Natural killer cell (primary cell): Measurements from ENCODE around the gene CCDC38. TPM values are rescaled to one million over a fixed set of nuclear protein-coding genes. Genes with fewer than 3 reads are reported as not detected.
A peak's percentile ranks its signal among the peaks of the same experiment; 100 is the strongest.

ENCODE experiments used
- ATAC-seq, 3 donors: fragments of 150-1000 bp in 2 of 3; fragments of 200-7000 bp in 1 of 3; cut with Tn5 transposase; 1 replicate in 1 of 3; 2 replicates in 2 of 3; pipeline ENCODE4 v1.10.0; 2021; ENCODE audit warnings: mild to moderate bottlenecking in 2 of 3, moderate library complexity in 2 of 3
- DNase-seq, 2 donors: peaks; one replicate each; pipeline versions ENCODE4 v3.0.0 to v3.0.0-alpha.2; 2013 to 2021; ENCODE audit warnings: mixed read lengths in 1 of 2
- H3K27ac ChIP-seq: one replicate; pipeline ENCODE4 v1.5.1; 2013; ENCODE audit warnings: mild to moderate bottlenecking, low read length
- H3K27me3 ChIP-seq: one replicate; pipeline ENCODE4 v1.6.1; 2013; ENCODE audit warnings: low read length; ENCODE audit not compliant: control insufficient read depth, insufficient read depth
- H3K36me3 ChIP-seq: one replicate; pipeline ENCODE4 v1.6.1; 2013; ENCODE audit warnings: low read length; ENCODE audit not compliant: control insufficient read depth, insufficient read depth
- H3K4me1 ChIP-seq: one replicate; pipeline ENCODE4 v1.6.1; 2013; ENCODE audit warnings: low read length; ENCODE audit not compliant: control insufficient read depth, insufficient read depth
- H3K4me3 ChIP-seq: one replicate; pipeline ENCODE4 v1.5.1; 2013; ENCODE audit warnings: low read length
- H3K9me3 ChIP-seq: one replicate; pipeline ENCODE4 v1.6.1; 2013; ENCODE audit warnings: low read length; ENCODE audit not compliant: control insufficient read depth, insufficient read depth
- H3K27ac Mint-ChIP-seq, 2 donors: one replicate each; pipeline ENCODE4 v1.8.0; 2022; ENCODE audit warnings: mild to moderate bottlenecking in 2 of 2, mixed read lengths in 2 of 2, moderate library complexity in 1 of 2
- H3K27me3 Mint-ChIP-seq, 2 donors: one replicate each; pipeline ENCODE4 v1.8.0; 2022; ENCODE audit warnings: low read depth in 2 of 2, mixed read lengths in 2 of 2
- H3K36me3 Mint-ChIP-seq: one replicate; pipeline ENCODE4 v1.8.0; 2022; ENCODE audit warnings: mixed read lengths
- H3K4me1 Mint-ChIP-seq, 2 donors: one replicate each; pipeline ENCODE4 v1.8.0; 2022; ENCODE audit warnings: mixed read lengths in 2 of 2
- H3K4me3 Mint-ChIP-seq: one replicate; pipeline ENCODE4 v1.8.0; 2022; ENCODE audit warnings: mild to moderate bottlenecking, moderate library complexity, mixed read lengths
- H3K9me3 Mint-ChIP-seq, 2 donors: one replicate each; pipeline ENCODE4 v1.8.0; 2022; ENCODE audit warnings: mixed read lengths in 2 of 2
- WGBS: methylation state at CpG from one replicate; pipeline ENCODE4 v1.1.7; 2013; ENCODE audit warnings: missing lambda C conversion rate; ENCODE audit not compliant: insufficient coverage; 5-methylcytosine and 5-hydroxymethylcytosine counted together
- intact Hi-C: fragments of 100-400 bp; cut with micrococcal nuclease; formaldehyde crosslinking; loops from one replicate; pipeline ENCODE4 v1.14.2; 2022
- total RNA-seq, 4 donors: library from RNA; stranded (reverse); fragments of 120-200 nt in 1 of 4; gene quantifications; one replicate each; pipeline versions ENCODE4 v1.2.3 to v1.2.4, GENCODE V29; 2013 to 2022
- TF ChIP-seq, protein P1 (sequence below): fragments of 200-600 bp; IDR thresholded peaks from one replicate; pipeline ENCODE4 v1.8.0; 2022; ENCODE audit warnings: antibody characterized with exemption

Gene CCDC38
- total RNA-seq, 3 donors from 2014 or later (not counting 1 experiment from before 2014, with no cell fraction given): 0.35 to 1.2 (median 0.63) TPM

DNA sequence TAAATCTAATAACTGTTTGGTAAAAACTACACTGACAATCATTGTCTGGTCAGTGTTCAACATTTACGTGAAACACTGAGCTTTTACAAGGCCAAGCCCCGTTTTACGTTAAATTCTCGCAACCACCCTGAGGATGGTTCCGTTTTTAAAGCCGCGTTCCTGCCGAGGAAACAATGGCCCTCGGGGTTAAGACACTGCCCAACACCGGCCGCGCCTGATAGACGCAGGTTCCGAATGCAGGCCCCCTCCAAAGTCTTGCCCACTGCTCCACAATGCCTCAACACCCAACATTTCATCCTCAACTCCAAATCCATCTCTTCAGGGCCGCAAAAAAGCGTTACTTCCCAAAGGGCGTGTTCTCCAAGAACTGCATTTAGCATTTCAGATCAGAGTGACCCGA, 84.6 kb downstream of the CCDC38 start:
- TF ChIP-seq, protein P1, sequence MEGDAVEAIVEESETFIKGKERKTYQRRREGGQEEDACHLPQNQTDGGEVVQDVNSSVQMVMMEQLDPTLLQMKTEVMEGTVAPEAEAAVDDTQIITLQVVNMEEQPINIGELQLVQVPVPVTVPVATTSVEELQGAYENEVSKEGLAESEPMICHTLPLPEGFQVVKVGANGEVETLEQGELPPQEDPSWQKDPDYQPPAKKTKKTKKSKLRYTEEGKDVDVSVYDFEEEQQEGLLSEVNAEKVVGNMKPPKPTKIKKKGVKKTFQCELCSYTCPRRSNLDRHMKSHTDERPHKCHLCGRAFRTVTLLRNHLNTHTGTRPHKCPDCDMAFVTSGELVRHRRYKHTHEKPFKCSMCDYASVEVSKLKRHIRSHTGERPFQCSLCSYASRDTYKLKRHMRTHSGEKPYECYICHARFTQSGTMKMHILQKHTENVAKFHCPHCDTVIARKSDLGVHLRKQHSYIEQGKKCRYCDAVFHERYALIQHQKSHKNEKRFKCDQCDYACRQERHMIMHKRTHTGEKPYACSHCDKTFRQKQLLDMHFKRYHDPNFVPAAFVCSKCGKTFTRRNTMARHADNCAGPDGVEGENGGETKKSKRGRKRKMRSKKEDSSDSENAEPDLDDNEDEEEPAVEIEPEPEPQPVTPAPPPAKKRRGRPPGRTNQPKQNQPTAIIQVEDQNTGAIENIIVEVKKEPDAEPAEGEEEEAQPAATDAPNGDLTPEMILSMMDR: no peak
- no peak for ATAC-seq
- no peak for DNase-seq

DNA sequence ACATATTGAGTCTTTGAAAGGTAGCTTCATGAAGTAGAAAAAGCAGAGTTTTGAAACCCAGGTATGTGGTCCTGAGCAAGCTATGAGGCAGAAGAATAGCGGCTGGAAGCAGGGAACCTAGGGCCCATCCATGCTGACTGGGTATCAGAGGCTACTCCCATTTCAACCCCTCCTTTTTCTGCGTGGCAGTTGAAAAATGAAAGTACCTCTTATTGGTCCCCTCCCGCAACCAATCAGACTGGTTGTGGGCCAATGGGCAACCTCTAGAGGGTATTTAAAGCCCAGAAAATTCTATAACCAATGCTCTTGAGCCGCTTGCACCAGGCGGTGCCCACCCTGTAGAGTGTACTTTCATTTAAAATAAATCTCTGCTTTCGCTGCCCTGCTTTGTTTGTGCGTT, 85.3 kb downstream of the CCDC38 start:
- 90% methylated on average over 7 of the region's 7 CpGs for WGBS
- DNase-seq: no peak
- Histone ChIP-seq H3K27ac (no peak overlapping the region), H3K9me3 (no peaks in the 10 kb centered on the region), H3K27me3 (peaks cover 6% of the 10 kb centered on the region), H3K36me3 (peaks cover 11% of the 10 kb centered on the region), H3K4me1 (peaks cover 14% of the 10 kb centered on the region), H3K4me3 (no peak overlapping the region)
- Mint-ChIP-seq H3K9me3 (no peaks in the 10 kb centered on the region), H3K27me3 (peaks cover 9 to 17% of the 10 kb centered on the region in 2 donors), H3K27ac (no peak overlapping the region), H3K4me1 (peaks cover 9 to 11% of the 10 kb centered on the region in 2 donors), H3K4me3 (peak overlapping the region; percentile 19), H3K36me3 (no peaks in the 10 kb centered on the region)
- intact Hi-C loops: loop anchor here (5.0 kb wide), 1 partner anchor 640 kb away; the partner anchor contains the start of genes FGD6 and VEZT
- TF ChIP-seq, protein P1: no peak
- no peak for ATAC-seq

More for the DNA sequence above, 84.6 kb downstream of the CCDC38 start:
- peaks cover 13% of the 10 kb centered on the region for H3K4me1 ChIP-seq
- H3K27ac ChIP-seq: no peak overlapping the region
- peaks cover 17% of the 10 kb centered on the region for H3K36me3 ChIP-seq
- Mint-ChIP-seq H3K4me1 (peaks cover 5 to 9% of the 10 kb centered on the region in 2 donors), H3K9me3 (no peaks in the 10 kb centered on the region), H3K36me3 (no peaks in the 10 kb centered on the region), H3K27me3 (peaks cover 6 to 17% of the 10 kb centered on the region in 2 donors), H3K4me3 (peak overlapping the region; percentile 22), H3K27ac (no peak overlapping the region)
- H3K9me3 ChIP-seq: no peaks in the 10 kb centered on the region
- intact Hi-C loops: loop anchor here (2.0 to 5.0 kb wide), 2 partner anchors 85 to 640 kb away; partner anchors contain the start of genes AMDHD1, CCDC38, FGD6 and VEZT
- WGBS: 42% methylated on average over 18 of the region's 18 CpGs
- peaks cover 6% of the 10 kb centered on the region for H3K27me3 ChIP-seq
- no peak overlapping the region for H3K4me3 ChIP-seq

DNA sequence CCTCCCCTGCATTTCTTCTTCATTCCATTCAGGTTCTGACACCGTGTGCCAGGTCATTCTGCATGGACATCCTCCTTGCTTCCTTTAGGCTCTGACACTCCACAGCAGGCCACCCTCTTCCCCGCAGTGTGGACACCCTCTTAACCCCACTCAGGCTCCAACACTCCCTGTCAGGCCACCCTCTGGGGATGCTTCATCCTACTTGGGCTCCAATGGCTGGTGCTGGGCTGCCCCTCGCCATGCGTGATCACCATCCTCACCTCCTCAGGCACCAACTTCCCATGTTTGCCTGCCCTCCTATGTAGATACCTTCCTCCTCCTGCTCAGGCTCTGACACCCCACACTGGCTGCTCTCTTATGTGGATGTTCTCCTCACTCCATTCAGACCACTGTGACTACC, 90.3 kb downstream of the CCDC38 start:
- DNase-seq (no peak), ATAC-seq (no peak)
- TF ChIP-seq, protein P1: no peak
- Mint-ChIP-seq H3K9me3 (no peaks in the 10 kb centered on the region), H3K36me3 (no peaks in the 10 kb centered on the region), H3K4me3 (no peak overlapping the region), H3K27ac (no peak overlapping the region), H3K27me3 (peaks cover 14 to 23% of the 10 kb centered on the region in 2 donors), H3K4me1 (peaks cover 13 to 14% of the 10 kb centered on the region in 2 donors)
- Histone ChIP-seq H3K27ac (no peak overlapping the region), H3K4me1 (peaks cover 4% of the 10 kb centered on the region), H3K9me3 (no peaks in the 10 kb centered on the region), H3K4me3 (no peak overlapping the region), H3K36me3 (no peaks in the 10 kb centered on the region), H3K27me3 (peaks cover 6% of the 10 kb centered on the region)
- intact Hi-C loops: no loop called here
- 94% methylated on average over 4 of the region's 4 CpGs for WGBS

DNA sequence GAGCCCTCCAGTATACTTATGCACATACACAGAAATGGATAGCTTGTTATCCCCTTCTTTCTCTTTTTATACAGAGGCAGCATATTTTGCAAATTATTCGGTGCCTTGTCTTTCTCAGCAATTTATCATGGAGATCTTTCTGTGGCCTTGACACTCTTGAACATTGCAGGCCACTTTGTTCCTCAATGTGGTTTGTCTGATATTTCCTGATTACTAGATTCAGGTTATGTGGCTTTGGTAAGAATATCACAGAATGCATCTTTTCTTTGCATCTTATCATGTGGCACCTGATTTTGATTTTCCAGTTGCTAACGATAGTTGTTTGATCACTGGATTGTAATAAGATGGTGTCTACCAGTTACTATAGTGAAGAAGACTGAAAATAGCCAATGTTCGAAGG, 90.8 kb downstream of the CCDC38 start:
- H3K27ac Mint-ChIP-seq: no peak overlapping the region
- 17% methylated on average over 3 of the region's 3 CpGs for WGBS

More for the DNA sequence above, 90.8 kb downstream of the CCDC38 start:
- Histone ChIP-seq H3K4me3 (no peak overlapping the region), H3K36me3 (no peaks in the 10 kb centered on the region), H3K9me3 (no peaks in the 10 kb centered on the region), H3K27me3 (peaks cover 5% of the 10 kb centered on the region), H3K4me1 (peaks cover 4% of the 10 kb centered on the region), H3K27ac (no peak overlapping the region)
- DNase-seq (no peak), ATAC-seq (peak in 2 of 3 donors; percentile 46 to 52)
- Mint-ChIP-seq H3K9me3 (no peaks in the 10 kb centered on the region), H3K27me3 (peaks cover 14 to 24% of the 10 kb centered on the region in 2 donors), H3K4me1 (peaks cover 13 to 14% of the 10 kb centered on the region in 2 donors), H3K36me3 (no peaks in the 10 kb centered on the region), H3K4me3 (no peak overlapping the region)
- TF ChIP-seq, protein P1: no peak
- intact Hi-C loops: no loop called here
